GM08714 (cell line): ENCODE results near the gene TNRC18.
"Not testable (repeated sequence)": the region's sequence is repeated elsewhere in the genome, so short reads cannot be mapped to it uniquely, and the experiment has no call there.

ENCODE experiments used
- H3K4me3 ChIP-seq: fragments of 200-500 bp; sonication (Bioruptor generic); 2 replicates; pipeline ENCODE4 v1.5.1; 2014; ENCODE audit warnings: mild to moderate bottlenecking, low read length, inconsistent platforms
- ZNF274 ChIP-seq: IDR thresholded peaks from 2 replicates; pipeline ENCODE4 v1.6.1; 2012; ENCODE audit warnings: mild to moderate bottlenecking, low read depth, low read length

Gene TNRC18

DNA sequence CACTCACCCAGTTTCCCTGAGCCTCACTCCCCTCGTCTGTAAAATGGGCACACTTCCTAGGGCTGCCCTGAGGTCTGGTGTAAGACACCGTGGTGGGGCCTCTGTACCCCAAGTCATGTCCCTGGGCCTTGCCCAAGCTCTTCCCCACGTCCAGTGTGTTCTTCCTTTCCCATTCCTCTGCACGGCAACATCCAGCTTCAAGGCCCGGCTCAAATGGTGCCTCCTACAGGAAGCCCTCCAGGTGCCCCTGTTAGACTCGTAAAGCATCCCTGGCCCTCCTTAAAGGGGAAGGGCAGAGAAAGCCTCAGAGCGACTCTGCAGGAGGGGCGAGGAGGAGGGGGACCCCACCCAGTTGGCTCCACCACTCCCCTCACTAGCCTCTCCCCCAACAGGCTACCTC lies 132.3 kb downstream of the TNRC18 start:
- no peak for TF ChIP-seq ZNF274
- no peak overlapping the region for H3K4me3 ChIP-seq

DNA sequence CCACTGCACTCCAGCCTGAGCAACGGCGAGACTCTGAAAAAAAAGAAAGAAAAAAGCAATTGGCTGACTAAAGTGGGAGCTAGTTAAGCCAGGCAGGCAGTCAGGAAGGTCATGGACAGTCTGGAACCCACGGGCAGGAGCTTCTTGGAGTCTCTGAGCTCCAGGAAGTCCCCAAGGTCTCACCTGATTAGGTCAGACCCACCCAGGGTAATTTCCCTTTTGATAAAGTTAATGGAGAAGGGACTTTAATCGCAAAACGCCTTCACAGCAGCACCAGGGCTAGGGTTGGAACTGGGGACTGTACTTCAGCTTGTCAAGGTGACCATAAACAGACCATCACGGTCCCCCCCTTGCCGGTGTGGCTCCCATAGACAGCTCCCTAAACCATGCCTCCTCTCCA lies 134.3 kb downstream of the TNRC18 start:
- H3K4me3 ChIP-seq, result no peak overlapping the region
- TF ChIP-seq ZNF274, result no peak

DNA sequence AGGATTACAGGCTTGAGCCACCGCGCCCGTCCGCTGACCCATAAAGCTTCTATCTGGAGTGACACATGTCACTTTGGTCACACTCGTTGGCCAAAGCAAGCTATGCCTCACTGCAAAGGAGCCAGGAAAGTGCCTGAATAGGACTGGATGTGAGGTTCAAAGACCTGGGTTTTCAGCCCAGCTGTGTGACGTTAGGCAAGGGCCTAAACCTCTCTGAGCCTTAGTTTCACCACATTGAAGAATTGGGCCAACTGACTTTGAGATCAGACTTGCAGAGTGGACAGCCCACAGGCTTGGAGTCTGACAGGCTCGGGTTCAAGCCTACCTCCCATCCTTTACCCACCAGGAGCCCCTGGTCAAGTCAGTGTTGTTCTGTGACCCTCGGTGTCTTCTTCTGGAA lies 135.1 kb downstream of the TNRC18 start:
- H3K4me3 ChIP-seq, result not testable (repeated sequence)

DNA sequence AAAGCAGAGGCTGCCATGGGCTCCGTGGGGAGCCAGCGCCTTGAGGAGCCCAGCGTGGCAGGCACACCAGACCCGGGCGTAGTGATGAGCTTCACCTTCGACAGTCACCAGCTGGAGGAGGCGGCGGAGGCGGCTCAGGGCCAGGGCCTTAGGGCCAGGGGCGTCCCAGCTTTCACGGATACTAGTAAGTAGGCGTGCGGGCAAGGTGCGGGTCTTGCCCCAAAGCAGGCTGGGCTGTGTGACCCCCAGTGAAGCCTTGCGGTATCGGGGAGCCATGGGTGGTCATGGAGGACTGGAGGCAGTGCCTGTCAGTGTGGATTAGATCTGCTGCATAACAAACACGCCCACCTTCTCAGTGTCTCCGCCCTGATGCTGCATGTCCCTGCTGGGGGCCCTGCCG lies 135.8 kb downstream of the TNRC18 start:
- H3K4me3 ChIP-seq, result no peak overlapping the region
- no peak for TF ChIP-seq ZNF274

DNA sequence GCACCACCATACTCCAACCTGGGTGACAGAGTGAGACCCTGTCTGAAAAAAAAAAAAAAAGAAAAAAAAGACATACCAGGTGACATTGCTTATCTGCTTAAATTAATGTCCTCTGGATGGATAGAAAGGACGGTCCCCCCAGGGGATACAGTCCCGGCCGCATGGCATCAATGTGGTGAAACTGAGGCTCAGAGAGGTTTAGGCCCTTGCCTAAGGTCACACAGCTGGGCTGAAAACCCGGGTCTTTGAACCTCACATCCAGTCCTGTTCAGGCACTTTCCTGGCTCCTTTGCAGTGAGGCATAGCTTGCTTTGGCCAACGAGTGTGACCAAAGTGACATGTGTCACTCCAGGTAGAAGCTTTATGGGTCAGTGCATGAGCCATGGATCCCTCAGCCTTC lies 136.3 kb downstream of the TNRC18 start:
- H3K4me3 ChIP-seq, result not testable (repeated sequence)

- TF ChIP-seq ZNF274, result no peak
- no peak overlapping the region for H3K4me3 ChIP-seq
Observed at GRCh38 chr7:5286933-5287332, 136.7 kb downstream of the TNRC18 start.

DNA sequence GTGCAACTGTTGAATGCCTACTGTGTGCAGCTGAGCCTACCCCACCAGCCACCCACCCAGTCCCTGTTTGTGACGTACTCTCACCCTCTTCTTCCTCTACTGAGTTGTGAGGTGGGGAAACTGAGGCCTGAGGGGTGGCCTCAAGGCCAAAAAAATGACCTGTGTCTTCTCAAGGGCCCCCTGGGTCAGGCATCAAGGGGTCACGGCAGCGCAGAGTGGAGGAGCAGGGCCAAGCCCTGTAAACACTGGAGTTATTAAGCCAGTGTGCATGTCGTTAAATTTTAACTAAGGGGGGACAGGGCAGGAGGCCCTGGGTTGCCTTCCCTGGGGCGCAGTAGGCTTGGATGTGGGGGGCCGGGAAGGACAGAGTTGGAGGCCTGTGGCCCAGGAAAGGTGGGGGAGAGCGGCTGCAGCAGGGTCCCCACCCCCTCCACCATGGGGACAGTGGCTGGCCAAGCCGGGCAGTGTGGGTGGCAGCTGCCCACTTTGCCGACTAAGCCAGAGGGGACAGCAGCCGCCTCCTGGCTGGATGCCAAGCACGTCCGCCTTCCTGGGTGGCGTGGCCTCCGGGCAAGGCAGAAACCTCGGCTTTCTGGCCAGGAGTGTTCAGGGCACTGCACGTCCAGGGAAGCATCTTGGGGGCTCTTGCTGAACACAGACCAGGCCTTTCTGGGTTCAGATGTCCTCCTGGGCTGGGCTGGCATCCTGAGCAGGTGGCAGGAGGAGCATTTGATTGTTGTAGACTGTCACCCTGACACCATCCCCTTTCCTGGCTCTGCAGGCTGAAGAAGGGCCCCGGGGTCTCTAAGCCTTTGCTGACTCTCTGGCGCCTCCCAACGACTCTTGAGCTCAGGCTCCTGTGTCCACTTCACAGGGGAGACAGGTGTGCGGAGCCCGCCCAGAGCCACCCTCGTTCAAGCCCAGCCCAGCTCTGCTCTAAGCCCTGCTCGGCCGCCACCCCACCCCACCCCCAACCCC lies 139.0 kb downstream of the TNRC18 start:
- no peak for TF ChIP-seq ZNF274
- no peak overlapping the region for H3K4me3 ChIP-seq

- no peak for TF ChIP-seq ZNF274
- no peak overlapping the region for H3K4me3 ChIP-seq
Observed at GRCh38 chr7:5283421-5284303, 140.0 kb downstream of the TNRC18 start.

- no peak within 1 kb of the TSS for H3K4me3 ChIP-seq
- no peak for TF ChIP-seq ZNF274
Observed at GRCh38 chr7:5282543-5283316, 140.9 kb downstream of the TNRC18 start, which contains the start of gene SLC29A4. SLC29A4 (plus strand) TSS chr7:5282943; CDS start chr7:5287817, 4,874 bp downstream.

- not testable (repeated sequence) for H3K4me3 ChIP-seq
Observed at GRCh38 chr7:5281598-5282500, 141.8 kb downstream of the TNRC18 start.

- TF ChIP-seq ZNF274, result no peak
- H3K4me3 ChIP-seq, result no peak overlapping the region
Observed at GRCh38 chr7:5279734-5280133, 143.9 kb downstream of the TNRC18 start.

GRCh38 chr7:5278766-5279165 lies 144.9 kb downstream of the TNRC18 start:
- no peak for TF ChIP-seq ZNF274
- H3K4me3 ChIP-seq, result no peak overlapping the region

GRCh38 chr7:5276611-5277010 lies 147.0 kb downstream of the TNRC18 start:
- TF ChIP-seq ZNF274, result no peak
- H3K4me3 ChIP-seq, result no peak overlapping the region

- H3K4me3 ChIP-seq, result not testable (repeated sequence)
Observed at GRCh38 chr7:5276123-5276522, 147.5 kb downstream of the TNRC18 start.

DNA sequence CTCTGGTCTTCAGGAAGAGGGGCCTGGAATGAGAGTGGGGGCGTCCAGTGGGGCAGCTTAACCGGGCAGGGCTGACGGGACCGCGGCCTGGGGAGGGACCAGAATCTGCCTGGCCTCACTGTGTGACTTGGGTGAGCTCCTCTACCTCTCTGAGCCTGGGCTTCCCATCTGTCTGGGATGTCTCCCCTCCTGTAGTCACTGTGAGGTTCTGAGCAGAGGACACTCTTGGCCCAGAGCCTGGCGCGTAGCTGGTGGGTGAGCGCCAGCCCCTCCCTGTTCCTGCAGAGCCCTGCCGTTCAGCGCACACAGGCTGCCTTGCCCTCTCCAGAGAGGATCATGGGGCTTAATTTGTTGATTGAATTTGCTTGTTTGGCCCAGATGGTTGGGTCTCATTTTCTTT lies 148.1 kb downstream of the TNRC18 start:
- not testable (repeated sequence) for H3K4me3 ChIP-seq

DNA sequence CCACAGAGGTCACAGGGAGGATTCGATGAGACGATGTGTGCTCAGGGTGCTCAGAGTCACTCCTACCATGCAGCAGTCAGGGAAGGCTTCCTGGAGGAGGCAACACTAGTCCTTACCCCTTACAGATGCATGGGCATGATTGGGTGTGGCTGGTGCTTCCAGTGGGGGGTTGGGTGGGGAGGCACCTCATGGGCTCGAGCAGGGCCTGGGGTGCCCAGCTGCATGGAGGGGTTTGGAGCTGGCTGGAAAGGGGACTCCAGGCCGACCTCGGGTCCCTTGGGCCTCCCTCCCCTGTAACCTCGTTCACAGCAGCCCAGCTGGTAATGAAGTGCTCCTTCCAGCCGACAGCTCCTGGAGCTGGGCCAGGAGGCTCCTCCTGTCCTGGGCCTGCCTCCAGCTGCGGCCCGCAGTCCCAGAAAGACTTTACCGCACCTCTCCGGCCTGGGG lies 148.6 kb downstream of the TNRC18 start:
- not testable (repeated sequence) for H3K4me3 ChIP-seq
